Keratinocyte (primary cell): ENCODE data around the gene CPED1.

Source experiments
- CTCF ChIP-seq, 3 experiments: IDR thresholded peaks in 1 of 3; conservative IDR thresholded peaks in 1 of 3; optimal IDR thresholded peaks in 1 of 3; 2 replicates in 2 of 3; 3 replicates in 1 of 3; pipeline versions ENCODE3 to v1.5.1; 2011; ENCODE audit warnings: low read length in 3 of 3, mild to moderate bottlenecking in 3 of 3, moderate library complexity in 2 of 3, control low read depth in 1 of 3, inconsistent platforms in 1 of 3; ENCODE audit not compliant: insufficient read depth in 2 of 3; ENCODE audit errors: extremely low read depth in 1 of 3
- EZH2 ChIP-seq: IDR thresholded peaks from one replicate; pipeline ENCODE4 v1.6.1; 2012; ENCODE audit warnings: inconsistent platforms, mild to moderate bottlenecking, low read length, moderate library complexity

GRCh38 chr7:121272676-121273075 is 284.2 kb downstream of the CPED1 start:
- TF ChIP-seq CTCF (optimal IDR thresholded peaks at IDR 0.05 in 1 of 3, IDR thresholded peaks at IDR 0.05 in 1 of 3, conservative IDR thresholded peaks at IDR 0.05 in 1 of 3; ENCODE audit: extremely low read depth in 1 of 3, insufficient read depth in 2 of 3, low read length in 3 of 3) (no peak), EZH2 (no peak)
